Mesangial cell (primary cell): Measurements from ENCODE around the gene B4GAT1. TPM values are rescaled to one million over a fixed set of nuclear protein-coding genes. Genes with fewer than 3 reads are reported as not detected.

Experiments used
- total RNA-seq: library from RNA; depleted of rRNA; stranded (reverse); fragments of >200 nt; gene quantifications from 2 replicates; pipeline ENCODE4 v1.2.3, GENCODE V29; 2015

B4GAT1 gene
- 31.3 and 44.7 TPM in 2 replicates for total RNA-seq

DNA sequence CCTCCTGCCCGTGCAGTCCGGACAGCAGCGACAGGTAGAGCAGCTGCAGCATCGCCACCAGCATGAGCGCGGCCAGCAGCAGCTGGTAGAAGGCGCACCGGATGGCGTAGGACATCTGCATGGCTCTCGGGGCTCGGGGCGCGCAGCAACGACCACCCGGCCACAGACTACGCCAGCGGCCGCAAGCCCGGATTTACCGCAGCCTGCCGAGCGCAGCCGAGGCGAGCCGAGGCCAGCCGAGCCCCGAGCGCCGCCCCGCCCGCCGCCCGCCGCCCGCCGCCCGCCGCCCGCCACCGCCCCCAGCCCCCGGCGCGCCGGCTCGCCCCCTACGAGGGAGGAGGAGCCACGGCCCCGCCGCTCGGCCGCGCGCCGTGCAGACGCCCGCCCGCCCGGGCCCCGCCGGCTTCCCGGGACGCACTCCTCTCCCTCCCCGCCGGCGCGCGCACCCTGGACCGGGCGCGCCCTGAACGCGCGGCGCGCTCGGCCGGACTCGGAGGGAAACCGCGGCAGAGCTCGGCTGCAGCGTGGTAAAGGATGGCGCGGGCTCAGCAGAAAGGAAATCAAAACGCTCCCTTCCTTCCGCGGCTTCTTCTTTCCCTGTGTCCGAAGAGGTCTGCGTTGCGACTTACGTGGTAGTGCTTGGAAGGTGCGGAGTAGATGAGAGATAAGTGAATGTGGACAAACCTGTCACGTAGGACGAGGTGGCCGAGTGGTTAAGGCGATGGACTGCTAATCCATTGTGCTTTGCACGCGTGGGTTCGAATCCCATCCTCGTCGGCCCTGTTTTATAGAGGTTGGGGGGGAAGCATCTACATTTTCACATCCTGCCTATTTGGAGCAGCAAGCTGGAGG lies at the start of gene B4GAT1:
Gene B4GAT1 (minus strand): TSS at position 205 of the 852 bp plus-strand sequence. CDS start 84 bp downstream, at position 121.

DNA sequence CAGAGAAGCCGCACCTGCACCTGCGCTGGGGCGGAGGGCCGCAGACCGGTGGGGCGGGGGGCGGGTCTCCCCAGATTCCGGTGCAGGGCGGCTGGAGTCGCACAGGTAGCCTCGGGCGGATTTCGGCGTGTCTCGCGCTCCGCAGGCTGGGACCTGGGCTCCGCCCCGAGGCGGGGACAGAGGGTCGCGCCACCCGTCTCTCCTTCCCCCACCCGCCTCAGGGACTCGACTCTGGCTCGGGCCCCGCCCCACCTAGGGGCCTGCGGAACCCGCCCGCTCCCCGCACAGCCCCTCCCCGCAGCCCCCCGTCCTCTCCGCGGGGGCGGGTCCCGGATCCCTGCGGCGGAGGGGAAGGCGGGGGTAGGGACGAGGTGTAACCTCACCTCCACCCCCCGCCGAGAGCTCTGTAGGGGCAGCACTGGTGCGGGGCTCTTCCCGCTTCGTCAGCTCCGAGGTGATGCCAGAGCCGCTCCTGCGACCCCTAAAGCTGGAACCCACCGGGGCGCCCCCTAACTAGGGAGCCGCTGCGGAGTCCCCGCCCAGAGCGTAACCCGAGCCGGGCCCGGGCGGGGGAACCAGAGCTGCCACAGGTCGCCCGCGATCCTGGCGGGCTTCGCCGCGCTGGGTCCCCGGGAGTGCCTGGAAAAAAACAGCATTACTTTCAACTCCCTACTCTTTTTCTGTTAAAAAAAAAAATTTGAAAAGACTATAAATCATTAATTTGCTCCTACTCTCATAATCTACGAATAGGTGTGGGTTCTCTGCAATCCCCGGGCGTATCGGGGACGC lies 24.4 kb upstream of the B4GAT1 start, which contains the start of gene SLC29A2:
Gene SLC29A2 (minus strand): TSS at position 134 of the 789 bp plus-strand sequence. CDS start 169 bp downstream, outside the sequence.

DNA sequence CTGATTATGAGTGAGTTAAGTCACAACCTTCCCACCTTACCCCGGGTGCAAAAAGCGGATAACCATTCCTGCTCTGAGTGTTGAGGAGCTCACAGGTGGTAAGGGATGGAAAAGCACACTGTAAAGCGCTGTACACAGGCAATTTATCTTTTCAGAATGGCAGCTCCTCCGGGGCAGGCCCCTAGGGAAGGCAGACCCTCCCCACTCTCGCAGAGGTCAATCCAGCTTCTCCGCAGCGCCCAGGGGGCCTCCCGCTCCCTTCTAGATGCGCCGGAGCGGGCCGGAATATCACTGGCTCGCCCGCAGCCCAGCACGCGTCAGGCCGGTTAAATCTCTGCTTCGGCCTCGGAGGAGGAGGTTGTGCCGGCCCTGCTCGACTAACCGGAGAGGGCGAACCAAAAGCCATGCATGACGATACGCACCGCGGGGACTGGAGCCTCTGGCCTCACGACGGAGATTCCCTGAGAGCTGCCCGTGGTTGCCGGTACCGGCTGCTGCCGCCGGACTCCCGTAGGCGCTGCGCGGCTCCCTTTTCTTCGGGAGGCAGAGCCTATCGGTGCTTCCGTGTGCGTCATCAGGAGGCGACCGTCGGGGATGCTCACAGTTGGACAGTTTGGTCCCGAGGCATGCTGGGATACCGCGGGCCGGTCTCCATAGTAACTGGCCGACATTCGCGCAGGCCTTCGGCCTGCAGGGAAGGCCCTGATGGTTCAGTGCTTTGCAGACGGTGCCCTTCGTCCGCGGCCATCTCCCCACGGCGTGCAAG lies 2.7 kb downstream of the B4GAT1 start, which contains the start of gene BRMS1:
Gene BRMS1 (minus strand): TSS at position 555 of the 766 bp plus-strand sequence. CDS start 2,870 bp downstream, outside the sequence.

DNA sequence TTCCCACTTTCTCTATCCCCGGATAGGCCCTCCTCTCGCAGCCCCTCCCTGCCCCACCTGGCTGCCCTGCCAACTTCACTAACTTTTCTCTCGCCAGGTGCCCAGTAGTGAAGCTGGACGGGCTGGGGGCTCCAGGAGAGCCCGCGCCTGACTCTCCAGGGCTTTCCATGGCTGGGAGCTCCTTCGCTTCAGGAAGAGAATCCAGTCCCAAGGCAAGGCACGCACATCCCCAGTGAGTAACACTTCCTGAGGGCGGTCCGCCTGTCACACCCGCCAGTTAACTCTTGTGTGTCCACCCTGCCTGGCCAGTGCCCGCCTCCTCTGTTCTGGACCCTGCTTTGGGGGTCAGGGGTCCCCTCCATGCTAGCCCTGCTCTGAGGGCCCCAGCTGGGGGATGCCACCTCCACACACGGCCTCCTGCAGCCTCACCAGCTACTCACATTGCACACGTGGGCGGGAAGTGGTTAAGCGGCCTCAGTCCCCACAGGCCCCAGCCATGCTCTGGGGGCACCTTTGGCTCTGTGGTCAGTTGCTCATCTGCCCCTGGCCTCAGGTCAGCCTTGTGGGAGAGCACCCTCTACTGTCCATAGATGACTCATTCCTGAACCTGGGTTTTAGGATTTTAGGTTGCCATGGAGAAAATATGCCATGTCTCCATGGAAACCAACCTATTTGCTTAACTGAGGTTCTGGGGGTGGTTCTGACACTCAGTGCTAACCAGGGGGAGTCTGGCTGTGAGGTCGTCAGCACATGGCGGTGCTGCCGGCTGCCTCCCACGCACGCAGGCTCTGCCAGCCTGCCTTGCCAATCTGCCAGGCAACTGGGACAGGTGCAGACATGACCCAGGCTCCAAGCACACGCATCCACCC lies 11.0 kb downstream of the B4GAT1 start, which contains the start of gene RIN1:
Gene RIN1 (minus strand): TSS at position 201 of the 869 bp plus-strand sequence. CDS start 32 bp downstream, at position 169.

DNA sequence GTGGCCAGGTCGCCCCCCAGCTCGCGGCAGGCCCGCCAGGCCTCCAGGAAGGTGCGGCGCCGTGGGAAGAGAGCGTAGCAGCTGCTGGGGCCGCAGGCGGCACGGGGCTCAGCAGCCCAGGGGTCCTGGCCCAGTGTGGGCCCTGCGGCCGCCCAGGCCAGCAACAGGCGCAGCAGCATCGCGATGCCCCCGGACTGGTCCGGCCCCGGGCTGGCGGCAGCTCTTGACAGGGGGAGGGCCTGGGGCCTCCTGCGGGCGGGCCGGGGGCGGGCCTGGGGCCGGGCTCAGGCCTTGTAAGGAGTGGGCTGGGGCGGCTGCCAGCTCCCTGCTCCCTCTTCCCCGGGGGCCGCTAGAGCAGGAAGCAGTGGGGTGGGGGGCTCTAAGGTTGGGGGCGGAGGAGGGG lies 30.6 kb downstream of the B4GAT1 start, which contains the start of gene CD248:
Gene CD248 (minus strand): TSS at position 196 of the 403 bp plus-strand sequence. CDS start 17 bp downstream, at position 179.

Other genes starting within 250 kb of the B4GAT1 start
- 25.6 and 28.0 TPM in 2 replicates for gene KLC2, start 89.9 kb downstream of the B4GAT1 start, total RNA-seq
- gene RAB1B, start 79.0 kb downstream of the B4GAT1 start, total RNA-seq, result 153 and 177 TPM in 2 replicates
- 0.63 and 2.0 TPM in 2 replicates for gene CNIH2, start 69.5 kb downstream of the B4GAT1 start, total RNA-seq
- 172 and 188 TPM in 2 replicates for gene YIF1A, start 58.5 kb downstream of the B4GAT1 start, total RNA-seq
- gene TMEM151A, start 55.7 kb downstream of the B4GAT1 start, total RNA-seq, result 0.16 and 17.6 TPM in 2 replicates
- 1.8 and 5.1 TPM in 2 replicates for gene CD248, start 30.6 kb downstream of the B4GAT1 start, total RNA-seq
- gene RIN1, start 11.2 kb downstream of the B4GAT1 start, total RNA-seq, result 21.3 and 23.7 TPM in 2 replicates
- 41.2 and 63.6 TPM in 2 replicates for gene BRMS1, start 2.5 kb downstream of the B4GAT1 start, total RNA-seq
- 3.3 and 5.2 TPM in 2 replicates for gene SLC29A2, start 24.1 kb upstream of the B4GAT1 start, total RNA-seq
- 0.13 TPM in 1 of 2 replicates, not detected in the other for gene NPAS4, start 73.4 kb upstream of the B4GAT1 start, total RNA-seq
- 46.9 and 71.0 TPM in 2 replicates for gene MRPL11, start 91.2 kb upstream of the B4GAT1 start, total RNA-seq
- gene PELI3, start 119.3 kb upstream of the B4GAT1 start, total RNA-seq, result 4.6 and 9.9 TPM in 2 replicates
- gene DPP3, start 132.8 kb upstream of the B4GAT1 start, total RNA-seq, result 75.4 and 101 TPM in 2 replicates
- gene BBS1, start 163.0 kb upstream of the B4GAT1 start, total RNA-seq, result 24.9 and 52.4 TPM in 2 replicates
- gene ZDHHC24, start 198.4 kb upstream of the B4GAT1 start, total RNA-seq, result 32.3 and 44.5 TPM in 2 replicates
- gene ACTN3, start 199.3 kb upstream of the B4GAT1 start, total RNA-seq, result under 0.01 and 0.13 TPM in 2 replicates
- 9.6 and 61.5 TPM in 2 replicates for gene CTSF, start 221.0 kb upstream of the B4GAT1 start, total RNA-seq
- gene CCDC87, start 245.4 kb upstream of the B4GAT1 start, total RNA-seq, result 0.16 and 0.76 TPM in 2 replicates
- gene CCS, start 245.6 kb upstream of the B4GAT1 start, total RNA-seq, result 20.4 and 32.2 TPM in 2 replicates